Right lung (tissue), 10 donors: Measurements from ENCODE around the gene SVIP. TPM values are rescaled to one million over a fixed set of nuclear protein-coding genes. Genes with fewer than 3 reads are reported as not detected.

Source experiments
- DNase-seq, 2 donors: peaks; one replicate each; pipeline ENCODE4 v3.0.0-alpha.2; 2013
- long read RNA-seq, 8 donors: transcript quantifications; one replicate each; lab custom pipeline, GENCODE V29; 2026
- polyA plus RNA-seq, 5 donors: library from polyadenylated mRNA; unstranded; fragments of 120-200 nt; gene quantifications; one replicate each; pipeline versions ENCODE4 v1.2.1 to v1.2.3, GENCODE V29; 2013; ENCODE audit warnings: inconsistent platforms in 1 of 5, low replicate concordance in 1 of 5; ENCODE audit not compliant: insufficient read length in 5 of 5, insufficient read depth in 1 of 5

The SVIP gene, protein sequence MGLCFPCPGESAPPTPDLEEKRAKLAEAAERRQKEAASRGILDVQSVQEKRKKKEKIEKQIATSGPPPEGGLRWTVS
- polyA plus RNA-seq, result 10 to 100 TPM; 23.2 to 39.0 (median 33.5) TPM
- long read RNA-seq, donor 1, full-length matches to known transcripts, result 46 of 52 reads
- long read RNA-seq, donor 1, partial matches to known transcripts, result 6 of 52 reads
- long read RNA-seq, donor 1, other reads (novel, unspliced or antisense), result 0 of 52 reads
- long read RNA-seq, donor 2, full-length matches to known transcripts, result 14 of 14 reads
- long read RNA-seq, donor 2, partial matches to known transcripts, result 0 of 14 reads
- long read RNA-seq, donor 2, other reads (novel, unspliced or antisense), result 0 of 14 reads
- long read RNA-seq, donor 3, full-length matches to known transcripts, result 18 of 18 reads
- long read RNA-seq, donor 3, partial matches to known transcripts, result 0 of 18 reads
- long read RNA-seq, donor 3, other reads (novel, unspliced or antisense), result 0 of 18 reads
- long read RNA-seq, donor 4, full-length matches to known transcripts, result 10 of 10 reads
- long read RNA-seq, donor 4, partial matches to known transcripts, result 0 of 10 reads
- long read RNA-seq, donor 4, other reads (novel, unspliced or antisense), result 0 of 10 reads
- long read RNA-seq, donor 5, full-length matches to known transcripts, result 42 of 53 reads
- long read RNA-seq, donor 5, partial matches to known transcripts, result 11 of 53 reads
- long read RNA-seq, donor 5, other reads (novel, unspliced or antisense), result 0 of 53 reads
- long read RNA-seq, donor 6, full-length matches to known transcripts, result 19 of 27 reads
- long read RNA-seq, donor 6, partial matches to known transcripts, result 8 of 27 reads
- long read RNA-seq, donor 6, other reads (novel, unspliced or antisense), result 0 of 27 reads
- long read RNA-seq, donor 7, full-length matches to known transcripts, result 30 of 30 reads
- long read RNA-seq, donor 7, partial matches to known transcripts, result 0 of 30 reads
- long read RNA-seq, donor 7, other reads (novel, unspliced or antisense), result 0 of 30 reads
- long read RNA-seq, donor 8, full-length matches to known transcripts, result 14 of 14 reads
- long read RNA-seq, donor 8, partial matches to known transcripts, result 0 of 14 reads
- long read RNA-seq, donor 8, other reads (novel, unspliced or antisense), result 0 of 14 reads

DNA sequence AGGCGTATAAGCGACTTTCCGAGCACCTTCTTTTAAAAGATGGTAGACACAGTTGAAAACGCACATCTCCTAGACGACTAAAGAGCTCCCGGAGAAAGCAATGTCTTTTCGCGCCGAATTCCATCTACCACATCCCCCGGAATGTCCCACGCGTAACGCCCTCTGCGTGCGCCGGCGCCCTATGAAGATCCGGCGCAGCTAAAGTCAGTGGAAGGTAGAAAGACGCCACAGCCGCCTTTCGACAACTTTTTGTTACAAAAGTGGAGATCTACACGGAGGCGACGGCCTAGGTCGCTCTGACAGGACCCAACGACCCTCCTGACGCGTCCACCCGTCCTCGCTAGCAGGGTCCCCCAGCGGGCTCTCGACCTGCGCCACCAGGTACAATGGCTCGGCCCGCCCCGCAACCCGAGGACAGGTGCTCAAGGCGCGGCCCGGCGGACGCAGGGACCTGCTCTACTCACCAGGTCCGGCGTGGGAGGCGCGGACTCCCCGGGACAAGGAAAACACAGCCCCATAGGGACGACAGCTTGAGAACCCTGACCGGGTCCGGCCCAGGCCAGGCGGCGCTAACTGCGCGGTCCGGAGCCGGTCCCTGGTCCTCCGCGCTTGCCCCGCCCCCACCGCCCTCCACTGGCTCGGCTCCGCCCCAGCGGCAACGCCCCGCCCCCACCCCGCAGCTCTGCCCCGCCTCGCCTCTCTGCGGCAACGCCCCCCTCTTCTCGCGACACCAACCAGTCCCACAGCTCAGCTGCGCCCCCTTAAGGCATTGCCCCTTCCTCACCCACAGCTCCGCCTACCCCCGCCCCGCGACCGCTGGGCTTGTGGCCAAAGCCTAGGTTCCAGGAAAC lies at the start of gene SVIP:
SVIP (minus strand) TSS at position 571 of the 851 bp plus-strand sequence; CDS start at position 518, 53 bp downstream.
- peak; percentile 84 to 87 for DNase-seq

DNA sequence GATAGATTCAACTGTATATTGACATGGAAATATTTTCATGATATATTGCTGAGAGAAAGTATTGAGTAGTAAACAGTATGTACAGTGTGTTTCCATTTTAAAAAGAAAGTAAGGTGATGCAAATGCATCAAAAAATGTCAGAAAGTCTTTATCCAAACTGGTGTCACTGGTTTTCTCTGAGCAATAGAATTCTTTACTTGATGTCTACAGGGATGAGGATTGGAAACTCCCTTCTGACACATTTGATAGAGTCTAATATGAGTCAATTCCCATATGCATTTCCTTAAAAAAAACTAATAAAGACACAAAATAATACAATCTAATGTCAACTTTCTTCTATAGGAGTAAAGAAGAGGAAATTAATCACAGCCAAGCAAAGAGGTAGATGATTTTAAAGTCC lies 49.0 kb upstream of the SVIP start:
- DNase-seq, result no peak

DNA sequence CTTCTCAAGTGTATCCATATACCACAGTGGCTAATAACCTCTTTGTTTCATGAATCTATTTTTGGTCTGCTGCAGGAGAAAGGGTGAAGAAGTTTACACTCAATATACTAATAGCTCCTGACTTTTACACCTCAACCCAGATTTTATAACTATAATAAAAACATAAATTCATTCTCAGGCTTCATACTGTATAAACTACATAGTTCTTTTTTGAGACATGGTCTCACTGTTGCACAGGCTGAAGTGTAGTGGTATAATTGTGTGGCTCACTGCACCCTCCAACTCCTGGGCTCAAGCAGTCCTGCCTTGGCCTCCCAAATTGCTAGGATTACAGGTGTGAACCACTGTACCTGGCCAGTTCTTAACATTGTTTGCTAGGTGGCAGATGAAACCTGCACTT lies 48.4 kb upstream of the SVIP start:
- DNase-seq, result no peak

DNA sequence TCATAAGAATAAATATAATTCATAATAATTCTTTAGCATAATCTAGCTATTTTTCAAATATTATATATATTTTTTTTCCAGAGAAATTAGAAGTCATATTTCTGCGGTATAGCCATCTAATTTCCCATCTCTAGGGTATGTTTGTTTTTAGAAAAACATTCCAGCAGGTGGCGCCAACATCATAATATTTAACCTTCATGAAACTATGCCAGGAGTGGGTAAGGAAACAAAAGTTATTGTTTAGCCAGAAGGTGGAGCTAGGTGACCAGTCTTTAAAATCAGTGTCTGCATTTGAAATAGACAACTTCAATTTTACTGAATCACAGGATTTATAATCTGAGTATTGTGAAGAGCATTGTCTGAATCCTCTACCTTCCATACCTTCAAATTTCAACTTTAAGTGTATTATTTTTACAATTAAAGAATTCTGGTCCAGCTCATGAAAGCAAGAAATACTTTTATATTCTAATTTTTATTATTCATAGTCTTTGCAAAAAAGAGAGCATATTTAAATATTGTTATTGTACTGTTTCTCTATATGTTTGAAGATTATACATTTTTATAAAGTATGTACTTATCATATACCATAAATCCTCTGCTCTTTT lies 46.4 kb upstream of the SVIP start:
- peak; percentile 78 to 80 for DNase-seq

DNA sequence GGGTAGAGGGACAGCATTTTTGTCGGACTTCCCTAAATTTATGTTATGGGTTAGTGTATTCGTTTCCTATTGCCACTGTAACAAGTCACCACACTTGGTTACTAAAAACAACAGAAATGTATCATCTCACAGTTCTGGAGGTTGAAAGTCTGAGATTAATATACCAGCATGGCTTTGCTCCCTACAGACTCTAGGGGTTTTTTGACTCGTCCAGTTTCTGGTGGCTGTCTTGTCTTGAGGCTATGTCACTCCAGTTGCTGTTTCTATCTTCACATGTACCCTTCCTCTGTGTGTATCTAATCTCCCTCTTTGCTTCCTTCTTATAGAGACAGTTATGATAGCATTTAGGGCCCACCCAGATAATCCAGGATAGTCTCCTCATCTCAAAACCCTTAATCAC lies 39.7 kb upstream of the SVIP start:
- DNase-seq, result no peak

DNA sequence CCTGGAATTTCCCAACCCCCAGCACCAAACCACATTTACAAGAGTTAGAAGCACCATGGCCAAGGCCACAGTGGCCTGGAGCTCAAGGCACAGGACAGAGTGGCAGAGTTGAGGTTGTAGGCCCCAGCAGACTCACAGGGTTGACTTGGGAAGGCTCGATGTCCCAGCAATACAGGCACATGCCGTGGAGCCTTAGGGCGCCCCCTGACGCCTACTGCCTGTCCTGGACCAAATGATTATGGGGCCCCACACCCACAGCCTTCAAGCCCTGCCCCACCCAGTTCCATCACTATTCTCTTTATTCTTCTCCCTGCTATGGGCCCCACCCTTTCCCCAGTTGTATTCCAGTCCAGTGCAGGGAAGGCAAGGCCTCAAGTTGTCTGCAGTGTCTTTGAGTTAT lies 30.6 kb upstream of the SVIP start, which contains the start of gene CCDC179:
CCDC179 (minus strand) TSS at position 234 of the 400 bp plus-strand sequence; CDS start at position 181, 53 bp downstream.
- DNase-seq, result no peak

DNA sequence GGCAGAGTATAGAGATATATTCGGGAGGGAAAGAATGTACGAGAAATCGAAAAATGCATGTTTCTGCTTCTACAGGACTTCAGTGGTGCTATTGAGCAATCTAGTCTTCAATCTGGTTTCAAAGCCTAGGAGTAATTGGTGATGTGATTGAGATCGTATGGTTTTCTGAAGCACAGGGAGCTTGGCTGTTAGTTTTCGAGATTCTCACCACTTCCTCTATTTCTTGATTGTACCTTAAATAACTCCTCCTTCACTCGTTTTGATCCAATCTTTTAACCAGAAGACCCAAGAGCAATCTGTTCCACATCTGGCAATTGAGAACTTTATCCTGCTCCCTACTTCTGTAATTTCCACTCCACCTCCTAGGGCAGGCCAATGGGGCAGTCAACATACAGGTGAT lies 30.2 kb upstream of the SVIP start:
- no peak for DNase-seq

DNA sequence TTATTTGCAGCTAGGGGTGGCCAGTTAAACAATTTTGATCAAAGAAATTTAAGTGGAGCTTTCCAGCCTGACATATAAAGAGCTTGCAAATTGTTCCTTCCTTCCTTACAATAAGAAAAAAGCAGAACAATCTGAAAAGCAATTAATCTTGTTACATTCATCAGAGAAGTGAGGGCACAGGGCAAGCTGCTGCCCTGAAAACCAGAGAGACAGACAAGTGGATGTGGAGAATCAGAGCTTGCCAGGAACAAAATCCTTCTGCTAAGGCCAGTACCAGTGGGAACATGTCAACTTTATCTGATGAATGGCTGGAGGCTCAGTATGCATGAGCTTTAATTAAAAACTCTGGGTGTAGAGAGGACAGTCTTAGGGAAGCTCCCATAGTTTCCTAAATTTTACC lies 21.9 kb upstream of the SVIP start:
- no peak for DNase-seq

DNA sequence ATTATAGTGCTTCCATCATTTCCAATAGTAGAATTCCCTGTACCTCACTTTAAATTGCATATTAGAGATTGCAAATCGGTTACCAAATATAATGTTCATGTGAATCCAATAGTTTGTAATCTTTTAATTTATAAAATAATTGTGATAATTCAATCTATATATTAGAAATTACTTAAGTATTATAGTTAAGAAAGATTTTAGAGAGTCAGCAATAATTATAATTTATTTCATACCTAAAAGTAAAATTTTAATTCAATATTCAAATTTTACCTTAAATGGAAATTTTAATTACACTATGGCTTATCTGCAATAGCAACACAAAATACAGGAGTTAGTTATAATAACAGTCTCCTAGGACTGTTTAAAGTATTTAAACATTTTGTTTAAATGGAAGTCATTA lies 17.1 kb upstream of the SVIP start:
- DNase-seq, result no peak

DNA sequence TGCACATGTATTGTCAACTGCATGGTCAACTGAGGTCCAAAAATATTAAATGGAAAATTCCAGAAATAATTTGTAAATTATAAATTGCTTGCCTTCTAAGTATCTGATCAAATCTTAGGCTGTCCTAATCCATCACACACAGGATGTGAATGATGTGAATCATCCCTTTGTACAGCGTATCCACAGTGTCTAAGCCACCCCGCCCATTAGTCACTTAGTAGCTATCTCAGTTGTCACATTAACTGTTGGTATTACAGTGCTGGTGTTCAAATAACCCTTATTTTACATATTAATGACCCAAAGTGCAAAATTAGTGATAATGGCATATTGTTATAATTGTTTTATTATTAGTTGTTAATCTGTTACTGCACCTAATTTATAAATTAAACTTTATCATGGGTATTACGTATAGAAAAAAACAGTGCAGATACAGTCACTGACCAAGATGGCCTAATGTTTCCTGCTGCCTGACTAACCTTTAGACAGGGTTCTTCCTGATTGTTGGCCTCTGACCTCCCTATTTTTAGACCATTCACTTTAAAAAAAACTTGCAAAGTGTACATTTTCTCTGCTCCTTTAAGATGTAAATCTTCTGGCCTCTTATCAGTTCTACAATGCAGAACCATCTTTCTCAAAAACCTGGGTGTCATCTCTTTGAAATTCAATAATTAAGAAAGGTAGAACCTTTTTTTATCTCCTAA lies 2.9 kb upstream of the SVIP start:
- no peak for DNase-seq

DNA sequence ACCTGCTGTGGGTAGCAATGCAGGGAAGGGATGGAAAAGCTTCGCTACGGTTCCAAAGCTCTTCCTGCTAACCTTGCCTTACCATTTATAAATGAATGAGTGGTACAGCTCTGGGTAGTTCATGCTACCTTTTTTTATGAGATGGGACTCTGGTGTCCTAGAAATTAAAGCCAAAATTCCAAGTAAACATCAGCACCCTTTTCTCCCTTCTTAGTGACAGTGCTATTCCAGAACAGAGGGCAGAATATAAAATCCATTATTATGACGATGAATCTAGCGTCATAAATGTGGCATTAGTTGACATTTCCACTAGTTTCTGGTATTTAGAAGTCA lies 447 bp upstream of the SVIP start:
- DNase-seq, result no peak

DNA sequence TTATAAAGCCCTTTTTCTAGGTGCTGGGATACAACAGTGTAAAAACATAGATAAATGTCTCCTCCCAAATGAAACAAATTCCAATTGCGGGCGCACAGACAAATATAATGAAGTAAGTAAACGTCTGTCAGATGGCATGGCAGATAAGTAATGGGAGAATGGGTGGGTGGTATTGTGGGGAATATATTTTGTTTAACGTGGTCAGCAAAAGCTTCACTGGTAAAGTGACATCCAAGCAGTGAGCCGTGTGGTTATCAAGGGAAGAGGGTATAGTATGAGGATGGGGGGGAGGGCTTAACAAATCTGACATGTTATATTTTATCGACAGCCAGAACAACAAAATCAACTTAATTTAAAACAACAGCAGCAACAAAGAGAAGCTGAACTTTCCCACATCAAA lies 1.2 kb downstream of the SVIP start:
- DNase-seq, result no peak

DNA sequence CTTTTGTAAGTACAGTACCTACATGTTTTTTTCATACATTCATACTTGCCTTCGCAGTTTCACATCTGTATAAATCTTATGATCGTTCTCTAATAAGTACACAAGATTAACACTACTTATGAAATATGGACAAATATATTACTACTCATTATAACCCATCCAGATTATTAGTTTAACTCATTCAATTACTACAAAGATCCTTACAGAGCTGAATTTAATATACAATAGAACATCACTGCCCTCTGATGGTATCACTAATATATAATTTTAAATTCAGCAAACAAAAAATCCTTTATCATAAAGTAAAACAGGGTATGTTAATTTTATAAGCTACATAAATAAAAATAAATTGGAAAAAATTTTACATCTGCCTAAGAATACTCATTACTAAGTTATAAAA lies 7.4 kb downstream of the SVIP start:
- DNase-seq, result no peak

DNA sequence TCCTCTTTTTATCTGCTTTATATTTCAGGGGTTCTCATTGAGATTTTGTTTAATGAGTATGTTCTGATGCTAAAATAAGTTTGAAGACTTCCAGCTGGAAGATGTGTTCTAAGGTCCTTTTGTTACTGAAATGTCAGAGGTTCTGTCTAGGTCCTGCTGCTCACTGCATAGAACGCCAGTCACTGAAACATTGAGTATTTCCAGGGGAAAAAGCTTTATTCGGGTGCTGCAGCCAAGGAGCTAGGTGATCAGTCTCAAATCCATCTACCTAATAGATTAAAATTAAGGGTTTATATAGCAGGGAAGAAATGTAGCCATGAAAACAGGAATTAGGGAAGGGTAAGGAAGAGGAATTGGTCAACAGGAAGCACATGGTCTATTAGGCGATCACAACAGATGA lies 19.7 kb downstream of the SVIP start:
- no peak for DNase-seq

DNA sequence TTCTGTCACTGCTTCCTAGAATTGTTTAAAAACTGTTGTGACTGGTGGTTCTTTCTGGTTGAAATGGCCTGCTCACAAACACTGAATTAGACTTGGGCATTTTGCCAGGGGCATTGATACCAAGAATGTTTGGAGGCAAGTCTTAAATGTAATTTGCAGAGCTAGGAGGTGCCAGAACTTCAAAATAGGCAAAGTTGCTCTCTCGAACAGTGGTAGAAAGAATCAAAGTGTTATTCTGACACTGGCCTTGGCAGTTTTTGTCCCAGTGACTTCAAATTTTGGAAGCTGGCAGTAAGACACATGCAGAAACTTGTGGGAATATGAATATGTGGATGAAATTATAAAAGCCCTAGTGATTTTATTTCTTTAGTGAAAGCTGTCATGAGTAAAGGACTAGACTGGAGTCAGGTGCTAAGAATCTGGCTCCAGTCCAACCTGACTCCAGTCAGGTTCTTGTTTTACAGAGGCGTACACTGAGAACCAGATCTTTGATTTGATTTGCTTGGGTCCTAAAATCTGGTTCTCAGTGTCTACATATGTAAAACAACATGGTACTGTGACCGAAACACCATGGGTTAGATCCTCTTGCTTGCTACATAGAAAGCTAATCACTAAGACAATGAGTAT lies 20.9 kb downstream of the SVIP start:
- DNase-seq, result no peak

DNA sequence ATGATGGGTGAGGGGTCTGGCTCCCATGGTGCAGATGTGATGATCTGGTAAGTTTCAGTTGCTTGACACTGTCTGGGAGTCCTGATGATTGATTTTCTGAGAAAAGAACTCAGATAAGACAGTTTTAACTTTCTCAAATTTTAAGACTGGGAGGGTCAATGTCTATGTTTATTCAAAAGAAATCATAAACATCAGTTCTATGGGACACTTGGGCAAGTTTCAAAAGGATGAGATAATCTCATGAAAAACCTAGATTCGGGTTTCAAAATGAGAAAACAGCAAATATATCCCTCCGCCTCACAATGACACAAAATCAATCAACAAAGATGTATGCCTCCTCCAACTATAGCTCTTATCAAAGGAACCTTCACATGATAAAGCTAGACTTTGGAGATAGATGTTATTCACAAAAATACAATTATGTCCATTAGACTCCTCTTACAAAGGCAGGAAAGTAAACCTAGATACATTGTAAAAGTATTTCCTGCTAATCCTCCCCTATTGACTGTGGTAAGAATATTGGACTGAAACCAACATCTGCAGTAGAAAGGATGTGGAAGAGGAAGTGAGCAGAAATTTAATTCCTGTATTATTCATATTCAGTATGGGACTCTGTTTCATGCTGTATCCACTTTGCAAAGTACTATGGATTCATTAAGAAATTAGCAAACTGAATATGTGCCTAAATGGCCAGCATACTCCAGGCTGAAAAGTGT lies 21.6 kb downstream of the SVIP start:
- DNase-seq, result no peak

DNA sequence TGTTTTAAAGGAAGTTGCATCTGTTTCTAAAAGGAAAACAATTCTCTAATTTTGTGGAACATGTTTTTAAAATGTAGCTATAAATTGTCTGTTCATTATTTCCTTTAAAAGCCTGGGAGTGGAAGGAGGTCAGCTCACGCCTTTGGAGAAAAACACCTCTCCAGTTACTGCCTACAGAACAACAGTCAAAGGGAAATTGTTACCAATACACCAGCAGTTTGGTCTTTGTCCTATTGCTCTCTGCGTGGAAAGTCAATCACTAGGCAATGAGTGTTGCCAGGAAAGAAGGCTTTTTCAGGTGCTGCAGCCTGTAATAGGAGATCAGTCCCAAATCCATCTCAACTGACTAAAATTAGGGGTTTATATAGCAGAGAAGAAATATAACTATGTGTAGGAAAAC lies 22.2 kb downstream of the SVIP start:
- DNase-seq, result no peak

DNA sequence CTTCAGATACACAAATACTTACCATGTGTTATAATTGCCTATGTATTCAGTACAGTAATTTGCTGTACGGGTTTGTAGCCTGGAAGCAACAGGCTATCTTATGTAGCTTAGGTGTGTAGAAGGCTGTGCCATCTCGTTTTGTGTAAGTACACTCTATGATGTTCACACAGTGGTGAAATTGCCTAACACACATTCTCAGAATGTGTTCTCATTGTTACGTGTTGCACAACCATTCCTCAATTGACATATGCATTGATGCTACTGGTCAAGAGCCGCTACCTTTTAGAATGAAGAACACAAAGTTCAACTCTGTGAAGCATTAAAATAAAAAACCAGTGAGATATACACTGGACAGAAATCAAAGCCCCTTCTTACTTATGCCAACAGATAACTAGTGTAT lies 26.7 kb downstream of the SVIP start:
- no peak for DNase-seq

DNA sequence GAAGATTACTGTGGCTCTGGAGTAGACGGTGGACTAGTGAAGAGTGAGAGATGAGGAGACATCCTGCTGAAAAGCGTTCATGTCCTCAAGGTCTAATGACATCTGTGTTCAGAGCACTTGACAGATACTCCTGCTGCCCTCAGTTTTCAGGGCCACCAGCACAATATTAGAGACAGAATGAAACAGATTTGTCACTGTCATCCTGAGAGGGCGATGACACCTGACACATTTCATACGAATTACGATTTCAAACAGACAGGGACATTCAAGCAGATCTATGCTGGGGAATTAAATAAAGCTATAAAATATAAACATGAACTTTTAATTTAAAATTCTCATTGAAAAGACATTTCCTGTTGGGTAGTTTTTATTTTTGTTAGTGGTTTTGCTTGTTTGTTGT lies 29.1 kb downstream of the SVIP start:
- no peak for DNase-seq
